Activated CD4-positive, alpha-beta T cell treated with anti-CD3 and anti-CD28 coated beads, Interleukin-2, amount 10 ng/mL, durations not matched to agents 24 days and 14 days (primary cell): ENCODE results near the gene USP17L30. TPM values are rescaled to one million over a fixed set of nuclear protein-coding genes. Genes with fewer than 3 reads are reported as not detected.
"Not testable (repeated sequence)": the region's sequence is repeated elsewhere in the genome, so short reads cannot be mapped to it uniquely, and the experiment has no call there.

Experiments
- DNase-seq: peaks from one replicate; pipeline ENCODE4 v3.0.0; 2022
- H3K27ac Mint-ChIP-seq: one replicate; pipeline ENCODE4 v1.8.0; 2022; ENCODE audit warnings: mild to moderate bottlenecking, mixed read lengths
- H3K27me3 Mint-ChIP-seq: one replicate; pipeline ENCODE4 v1.8.0; 2022; ENCODE audit warnings: mixed read lengths
- H3K36me3 Mint-ChIP-seq: one replicate; pipeline ENCODE4 v1.8.0; 2022; ENCODE audit warnings: low read depth, mild to moderate bottlenecking, mixed read lengths
- H3K4me1 Mint-ChIP-seq: one replicate; pipeline ENCODE4 v1.8.0; 2021; ENCODE audit warnings: mixed read lengths
- H3K4me3 Mint-ChIP-seq: one replicate; pipeline ENCODE4 v1.8.0; 2022; ENCODE audit warnings: mild to moderate bottlenecking, moderate library complexity, mixed read lengths
- H3K9me3 Mint-ChIP-seq: one replicate; pipeline ENCODE4 v1.8.0; 2021; ENCODE audit warnings: mixed read lengths
- intact Hi-C: fragments of 100-400 bp; cut with micrococcal nuclease; formaldehyde crosslinking; loops from one replicate; pipeline ENCODE4 v1.15.1; 2023
- total RNA-seq: library from RNA; stranded (reverse); gene quantifications from 2 replicates; pipeline ENCODE4 v1.2.3, GENCODE V29; 2022

Gene USP17L30
- total RNA-seq, 1 donor from 2014 or later, result not detected

GRCh38 chr4:9405774-9406173, 42.8 kb downstream of the USP17L30 start:
- H3K9me3 Mint-ChIP-seq, H3K27ac Mint-ChIP-seq, H3K4me3 Mint-ChIP-seq, intact Hi-C loops, DNase-seq, H3K27me3 Mint-ChIP-seq, H3K36me3 Mint-ChIP-seq, H3K4me1 Mint-ChIP-seq: not testable (repeated sequence)

DNA sequence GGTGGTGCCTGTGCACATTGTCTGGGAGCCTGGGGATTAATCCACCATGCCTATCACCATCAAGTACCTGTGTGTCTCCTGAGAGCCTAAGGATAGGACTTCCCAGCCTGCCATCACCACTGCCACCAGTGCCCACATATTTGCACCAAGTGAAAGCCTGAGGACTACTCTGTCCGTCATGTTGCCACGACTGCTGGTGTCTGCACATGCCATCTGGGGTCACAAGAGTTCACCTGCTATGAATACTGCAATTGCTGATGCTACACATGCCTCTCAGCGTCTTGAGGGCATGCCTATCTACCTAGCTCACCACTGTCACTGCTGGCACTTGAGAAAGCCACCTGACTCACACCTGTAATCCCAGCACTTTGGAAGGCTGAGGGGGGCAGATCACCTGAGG, 43.6 kb downstream of the USP17L30 start:
- H3K27ac Mint-ChIP-seq, DNase-seq, H3K36me3 Mint-ChIP-seq, H3K27me3 Mint-ChIP-seq, H3K4me1 Mint-ChIP-seq, H3K9me3 Mint-ChIP-seq, H3K4me3 Mint-ChIP-seq, intact Hi-C loops: not testable (repeated sequence)

DNA sequence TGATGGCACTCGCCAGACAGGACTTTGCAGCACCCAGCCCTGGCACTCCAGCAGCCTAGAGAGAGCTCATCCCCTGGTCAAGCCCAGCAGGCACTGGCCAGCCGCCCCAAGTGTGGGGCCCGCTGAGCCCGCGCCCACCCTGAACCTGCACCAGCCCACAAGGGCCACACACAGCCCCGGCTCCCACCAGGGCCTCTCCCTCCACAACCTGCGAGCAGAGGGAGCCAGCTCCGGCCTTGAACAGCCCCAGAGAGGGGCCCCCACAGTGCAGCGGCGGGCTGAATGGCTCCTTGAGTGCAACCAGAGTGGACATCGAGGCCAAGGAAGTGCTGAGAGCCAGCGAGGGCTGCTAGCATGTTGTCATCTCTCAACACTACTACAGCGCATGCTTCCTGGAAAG, 46.9 kb downstream of the USP17L30 start:
- H3K36me3 Mint-ChIP-seq, result no peaks in the 10 kb centered on the region
- no peak overlapping the region for H3K4me3 Mint-ChIP-seq
- no peaks in the 10 kb centered on the region for H3K4me1 Mint-ChIP-seq
- intact Hi-C loops, result no loop called here
- DNase-seq, result no peak
- H3K27ac Mint-ChIP-seq, result no peak overlapping the region
- no peaks in the 10 kb centered on the region for H3K27me3 Mint-ChIP-seq
- H3K9me3 Mint-ChIP-seq, result no peaks in the 10 kb centered on the region

Other genes with a start within 250 kb of the USP17L30 start
- gene FAM90A26, start 192.7 kb upstream of the USP17L30 start, total RNA-seq, result not detected in 2 replicates
- not detected in 2 replicates for gene USP17L10, start 152.5 kb upstream of the USP17L30 start, total RNA-seq
- not detected in 2 replicates for gene USP17L11, start 147.7 kb upstream of the USP17L30 start, total RNA-seq
- not detected in 2 replicates for gene USP17L12, start 143.0 kb upstream of the USP17L30 start, total RNA-seq
- gene USP17L13, start 138.2 kb upstream of the USP17L30 start, total RNA-seq, result not detected in 2 replicates
- gene USP17L15, start 128.7 kb upstream of the USP17L30 start, total RNA-seq, result 0.14 TPM in 1 of 2 replicates, not detected in the other
- gene USP17L17, start 119.2 kb upstream of the USP17L30 start, total RNA-seq, result not detected in 2 replicates
- gene USP17L18, start 114.5 kb upstream of the USP17L30 start, total RNA-seq, result not detected in 2 replicates
- not detected in 2 replicates for gene USP17L19, start 109.8 kb upstream of the USP17L30 start, total RNA-seq
- not detected in 2 replicates for gene USP17L20, start 105.0 kb upstream of the USP17L30 start, total RNA-seq
- gene USP17L21, start 100.3 kb upstream of the USP17L30 start, total RNA-seq, result not detected in 2 replicates
- gene USP17L22, start 95.5 kb upstream of the USP17L30 start, total RNA-seq, result not detected in 2 replicates
- gene USP17L24, start 38.0 kb upstream of the USP17L30 start, total RNA-seq, result not detected in 2 replicates
- not detected in 2 replicates for gene USP17L25, start 33.2 kb upstream of the USP17L30 start, total RNA-seq
- gene USP17L26, start 28.5 kb upstream of the USP17L30 start, total RNA-seq, result not detected in 2 replicates
- gene USP17L5, start 23.7 kb upstream of the USP17L30 start, total RNA-seq, result not detected in 2 replicates
- not detected in 2 replicates for gene USP17L27, start 19.0 kb upstream of the USP17L30 start, total RNA-seq
- not detected in 2 replicates for gene USP17L28, start 14.2 kb upstream of the USP17L30 start, total RNA-seq
- gene USP17L29, start 9.5 kb upstream of the USP17L30 start, total RNA-seq, result not detected in 2 replicates
- not detected in 2 replicates for gene DEFB131A, start 81.3 kb downstream of the USP17L30 start, total RNA-seq